GM03348 (cell line): Measurements from ENCODE around the gene MYCBPAP.

Source experiments
- DNase-seq: peaks from one replicate; pipeline ENCODE4 v3.0.0; 2012; ENCODE audit warnings: low spot score

The MYCBPAP gene, protein sequence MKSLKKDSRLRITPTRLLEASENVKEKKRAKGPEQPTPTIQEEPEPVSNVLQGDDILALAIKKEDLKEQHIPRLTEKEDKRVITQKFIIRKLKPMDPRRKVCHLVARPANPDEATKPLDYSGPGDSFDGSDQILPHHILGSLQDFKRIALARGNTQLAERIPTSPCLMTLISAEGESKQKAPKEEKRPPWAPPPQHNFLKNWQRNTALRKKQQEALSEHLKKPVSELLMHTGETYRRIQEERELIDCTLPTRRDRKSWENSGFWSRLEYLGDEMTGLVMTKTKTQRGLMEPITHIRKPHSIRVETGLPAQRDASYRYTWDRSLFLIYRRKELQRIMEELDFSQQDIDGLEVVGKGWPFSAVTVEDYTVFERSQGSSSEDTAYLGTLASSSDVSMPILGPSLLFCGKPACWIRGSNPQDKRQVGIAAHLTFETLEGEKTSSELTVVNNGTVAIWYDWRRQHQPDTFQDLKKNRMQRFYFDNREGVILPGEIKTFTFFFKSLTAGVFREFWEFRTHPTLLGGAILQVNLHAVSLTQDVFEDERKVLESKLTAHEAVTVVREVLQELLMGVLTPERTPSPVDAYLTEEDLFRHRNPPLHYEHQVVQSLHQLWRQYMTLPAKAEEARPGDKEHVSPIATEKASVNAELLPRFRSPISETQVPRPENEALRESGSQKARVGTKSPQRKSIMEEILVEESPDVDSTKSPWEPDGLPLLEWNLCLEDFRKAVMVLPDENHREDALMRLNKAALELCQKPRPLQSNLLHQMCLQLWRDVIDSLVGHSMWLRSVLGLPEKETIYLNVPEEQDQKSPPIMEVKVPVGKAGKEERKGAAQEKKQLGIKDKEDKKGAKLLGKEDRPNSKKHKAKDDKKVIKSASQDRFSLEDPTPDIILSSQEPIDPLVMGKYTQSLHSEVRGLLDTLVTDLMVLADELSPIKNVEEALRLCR

GRCh38 chr17:50507871-50508572, at the start of gene MYCBPAP:
Gene MYCBPAP, plus strand, starts transcription at chr17:50508439. Its CDS starts 236 bp downstream, at chr17:50508675.
- DNase-seq = peak; percentile 90

DNA sequence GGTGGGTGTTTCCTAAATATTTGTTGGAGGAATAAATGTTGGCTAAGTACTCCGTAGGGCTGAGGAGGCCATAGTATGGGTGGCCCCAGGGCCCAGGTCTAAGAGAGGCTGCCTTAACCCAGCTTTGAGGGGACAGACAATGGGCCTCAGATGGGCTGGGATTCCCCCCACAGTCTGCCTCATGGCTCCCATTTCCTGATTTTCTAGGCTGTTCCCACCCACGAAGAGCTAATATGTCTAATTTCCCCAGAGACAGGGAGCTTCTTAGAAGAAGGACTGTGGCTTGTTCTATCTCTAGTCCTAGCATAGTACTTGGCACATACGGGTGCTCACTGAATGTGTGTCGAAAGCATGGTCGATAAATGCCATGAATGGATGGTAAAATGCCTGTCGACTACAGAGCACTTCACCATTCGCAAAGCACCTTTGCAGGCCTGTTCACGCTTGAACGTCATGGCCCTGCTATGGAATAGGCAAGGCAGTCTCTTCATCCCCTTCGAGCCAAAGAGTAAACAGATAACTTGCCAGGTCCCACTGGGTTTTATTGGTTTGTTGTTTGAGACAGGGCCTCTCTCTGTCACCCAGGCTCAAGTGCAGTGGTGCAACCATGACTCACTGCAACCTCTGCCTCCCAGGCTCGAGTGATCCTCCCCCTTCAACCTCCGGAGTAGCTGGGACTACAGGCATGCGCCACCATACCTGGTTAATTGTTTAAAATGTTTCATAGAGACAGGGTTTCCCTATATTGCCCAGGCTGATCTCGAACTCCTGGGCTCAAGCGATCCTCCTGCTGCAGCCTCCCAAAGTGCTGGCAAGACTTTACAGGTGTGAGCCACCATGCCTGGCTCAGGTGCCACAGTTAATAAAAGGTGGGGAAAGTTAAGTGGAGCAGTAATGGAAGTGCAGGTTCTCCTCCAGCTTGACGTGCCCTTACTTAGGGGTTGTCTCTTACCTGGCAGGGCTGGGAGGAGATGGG, 49.2 kb upstream of the MYCBPAP start:
- DNase-seq = no peak

DNA sequence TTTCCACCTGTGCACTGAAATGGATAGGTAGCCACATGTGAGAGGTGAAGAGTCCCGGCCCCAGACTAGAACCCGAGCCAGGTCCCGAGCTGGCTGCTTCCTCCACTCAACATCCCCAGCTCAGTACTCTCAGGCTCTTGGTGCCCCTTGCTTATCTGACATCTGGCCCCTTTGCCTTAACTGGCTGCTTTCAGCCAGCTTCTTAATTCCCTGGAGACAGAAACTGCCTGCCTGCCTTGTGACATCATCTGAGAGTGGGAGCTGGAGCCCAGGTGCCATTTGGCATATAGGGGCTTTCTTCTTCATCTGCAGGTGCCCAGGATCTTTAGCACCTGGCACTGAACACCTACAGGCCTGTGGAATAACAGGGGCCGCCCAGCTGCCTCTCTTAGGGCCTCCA, 48.5 kb upstream of the MYCBPAP start:
- DNase-seq = no peak

- DNase-seq = no peak
These were observed 47.3 kb upstream of the MYCBPAP start for GRCh38 chr17:50460831-50461526.

- DNase-seq = no peak
These were observed 46.6 kb upstream of the MYCBPAP start for GRCh38 chr17:50461550-50462132.

GRCh38 chr17:50462446-50462845, 45.8 kb upstream of the MYCBPAP start:
- no peak for DNase-seq

DNA sequence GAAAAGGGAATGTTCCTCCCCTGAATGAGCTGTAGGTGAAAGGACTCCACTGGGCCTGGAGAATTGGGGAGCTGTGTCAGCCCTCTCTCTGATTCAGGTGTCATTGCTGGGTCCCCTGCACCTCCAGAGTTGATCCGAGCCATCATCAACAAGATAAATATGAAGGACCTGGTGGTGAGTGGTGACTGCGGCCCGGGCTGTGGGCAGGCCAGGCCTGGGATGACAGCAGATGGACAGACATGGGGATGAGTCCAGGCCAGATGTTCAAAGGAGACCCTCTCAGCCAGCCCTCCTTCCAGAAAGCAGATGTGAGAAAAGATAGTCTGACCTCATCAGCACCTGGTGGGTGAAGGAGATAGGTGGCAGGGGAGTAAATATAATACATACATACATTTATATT, 44.1 kb upstream of the MYCBPAP start:
- no peak for DNase-seq

DNA sequence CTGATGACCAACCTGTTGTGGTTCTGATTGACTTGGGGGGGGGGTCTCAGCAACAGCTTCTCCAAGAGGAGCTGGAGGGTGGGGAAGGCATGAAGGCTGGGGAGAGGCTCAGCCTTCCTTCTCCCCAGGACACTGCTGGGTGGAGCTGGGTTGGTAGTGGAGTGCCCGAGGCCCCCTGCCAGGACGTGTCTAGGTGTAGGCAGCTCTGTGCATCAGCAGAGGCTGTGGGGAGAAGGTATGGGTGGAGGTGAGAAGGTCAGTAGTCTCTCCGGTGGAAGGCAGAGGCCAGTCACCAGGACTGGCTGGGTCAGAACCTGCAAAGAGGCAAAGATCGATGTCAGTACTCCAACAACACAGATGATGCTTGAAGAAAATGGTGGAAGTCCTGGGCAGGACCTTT, 43.5 kb upstream of the MYCBPAP start:
- DNase-seq = no peak

DNA sequence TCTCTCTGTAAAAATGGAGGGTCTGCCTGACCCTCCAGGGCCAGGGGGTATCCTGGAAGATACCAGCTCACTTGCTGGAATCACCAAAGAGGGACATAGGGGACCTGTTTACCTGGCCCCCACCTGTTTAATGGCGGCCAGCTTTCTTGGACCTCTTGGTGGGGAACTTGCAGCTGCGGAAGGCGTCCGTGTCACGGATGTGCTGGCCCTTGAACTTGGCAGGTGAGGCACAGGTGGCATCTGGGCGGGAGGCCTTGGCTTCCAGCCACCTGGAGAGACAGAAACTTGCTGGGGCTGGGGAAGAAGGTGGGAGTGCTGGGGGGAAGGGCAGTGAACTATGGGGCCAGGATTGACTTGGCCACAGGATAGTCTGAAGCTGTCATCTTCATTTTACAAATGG, 43.1 kb upstream of the MYCBPAP start:
- DNase-seq = no peak

GRCh38 chr17:50465635-50466034, 42.6 kb upstream of the MYCBPAP start:
- DNase-seq = no peak

- DNase-seq = no peak
These were observed 41.7 kb upstream of the MYCBPAP start for GRCh38 chr17:50466371-50467113.

GRCh38 chr17:50467114-50467854, 41.0 kb upstream of the MYCBPAP start:
- no peak for DNase-seq

DNA sequence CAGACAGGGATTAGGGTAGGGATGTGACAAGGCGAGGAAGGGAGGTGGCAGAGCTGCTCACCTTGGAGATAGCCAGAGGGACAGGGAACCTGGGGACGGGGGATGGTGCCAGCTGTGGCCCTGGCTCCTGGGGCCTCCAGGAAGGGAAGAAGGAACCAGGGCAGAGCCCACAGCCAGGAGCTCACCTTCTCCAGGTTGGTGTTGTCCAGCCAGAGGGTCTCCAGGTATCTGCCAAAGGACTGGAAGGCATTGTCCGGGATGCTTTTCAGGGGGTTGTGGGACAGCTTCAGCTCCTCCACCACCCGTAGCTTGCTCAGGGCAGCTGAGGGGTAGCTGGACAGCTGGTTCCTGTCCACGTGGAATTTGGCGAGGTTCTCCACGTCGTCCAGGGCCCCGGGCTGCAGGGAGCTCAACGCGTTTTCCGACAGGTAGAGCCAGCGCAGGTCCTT, 40.4 kb upstream of the MYCBPAP start:
- no peak for DNase-seq

DNA sequence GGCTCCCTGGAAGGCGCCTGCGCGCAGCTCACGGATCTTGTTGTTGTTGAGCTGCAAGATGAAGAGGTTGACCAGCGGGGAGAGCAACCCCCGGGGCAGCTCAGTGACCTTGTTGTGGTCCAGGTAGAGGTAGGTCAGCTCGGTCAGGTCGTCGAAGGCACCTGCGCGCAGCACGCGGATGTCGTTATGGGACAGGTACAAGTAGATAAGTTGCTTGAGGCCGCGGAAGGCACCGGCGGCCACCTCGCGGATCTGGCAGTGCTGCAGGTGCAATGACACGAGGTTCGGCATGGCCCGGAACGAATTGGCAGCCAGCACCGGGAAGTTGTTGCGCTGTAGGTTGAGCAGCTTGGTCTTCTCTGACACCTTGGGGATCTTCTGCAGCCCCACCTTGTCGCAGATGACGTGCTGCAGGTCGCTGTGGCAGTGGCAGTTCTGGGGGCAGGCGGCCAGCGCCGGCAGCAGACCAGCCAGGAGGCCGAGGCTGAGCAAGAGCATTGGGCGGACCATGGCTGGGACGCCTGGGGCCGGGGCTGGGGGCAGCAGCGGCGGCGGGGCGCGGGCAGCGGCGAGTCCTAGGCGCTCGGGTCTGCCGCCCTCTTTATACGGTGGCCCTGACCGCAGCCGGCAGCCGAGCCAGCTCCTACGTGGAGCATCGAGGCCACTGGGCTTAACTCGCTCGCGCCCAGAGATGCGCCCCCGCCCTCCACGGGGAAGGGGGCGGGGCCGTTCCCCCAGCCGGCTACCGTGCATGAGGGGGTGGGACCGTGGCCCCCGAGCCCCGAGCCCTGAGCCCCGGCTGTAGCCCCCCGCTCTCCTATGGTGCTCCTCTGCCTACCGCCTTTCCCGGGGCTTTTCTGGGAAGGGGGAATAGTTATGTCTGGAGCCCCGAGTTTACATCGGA, 39.7 kb upstream of the MYCBPAP start, which contains the start of gene CHAD:
CHAD (minus strand) TSS at position 577 of the 904 bp plus-strand sequence; CDS start at position 510, 67 bp downstream.
- peak; percentile 70 for DNase-seq

DNA sequence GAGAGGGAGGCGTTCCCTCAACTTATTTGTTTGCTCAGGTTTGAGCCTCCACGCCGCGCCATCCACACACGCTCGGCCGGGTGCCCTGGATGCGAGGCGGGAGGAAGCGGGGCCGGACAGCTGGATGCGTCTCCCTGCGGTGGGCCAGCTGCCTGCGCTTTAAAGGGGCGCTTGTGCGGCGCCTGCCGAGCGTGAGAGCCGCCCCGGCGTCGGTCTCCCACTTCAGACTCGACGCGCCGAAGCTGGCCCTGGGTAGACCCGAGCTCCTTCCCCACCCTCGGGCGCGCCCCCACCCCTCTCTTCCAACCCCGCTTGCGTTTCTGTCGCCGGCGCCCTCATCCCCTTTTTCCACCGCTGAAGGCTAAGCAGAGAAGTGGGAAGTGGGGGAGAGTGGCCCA, 39.0 kb upstream of the MYCBPAP start:
- peak; percentile 53 for DNase-seq

GRCh38 chr17:50469671-50470305, 38.5 kb upstream of the MYCBPAP start:
- no peak for DNase-seq

DNA sequence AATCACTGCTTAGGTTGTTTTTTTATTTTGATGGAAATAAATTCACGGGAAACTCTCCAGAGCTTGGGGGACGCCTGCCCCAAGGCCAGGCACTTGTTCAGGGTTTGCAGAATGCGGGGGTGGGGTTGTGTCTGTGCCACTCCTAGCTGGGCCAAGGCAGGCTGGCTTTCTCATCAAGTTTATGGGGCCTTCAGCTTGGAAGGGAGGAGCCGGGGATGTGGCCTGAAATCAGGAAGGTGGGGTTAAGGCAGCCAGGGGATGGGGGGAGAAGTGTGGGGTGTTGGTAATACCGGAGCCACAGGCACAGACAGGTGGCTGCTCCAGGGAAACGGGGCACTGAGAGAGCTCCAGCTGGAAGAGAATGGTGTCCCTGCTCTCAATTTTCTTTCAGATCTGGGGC, 37.8 kb upstream of the MYCBPAP start:
- DNase-seq = no peak
